Panc1 (cell line): Measurements from ENCODE around the gene ERC2. TPM values are rescaled to one million over a fixed set of nuclear protein-coding genes. Genes with fewer than 3 reads are reported as not detected.

ENCODE experiments used
- ATAC-seq: fragments of 200-7000 bp; cut with Tn5 transposase; 2 replicates; pipeline ENCODE4 v1.9.1; 2020; ENCODE audit warnings: mild to moderate bottlenecking, moderate library complexity
- BruUV-seq: library from RNA; stranded (reverse); fragments of 400-500 nt; replicated peaks from 2 replicates; lab custom pipeline; 2021; lab: Mats Ljungman, UMichigan
- CTCF ChIA-PET: fragments of 300-600 bp; sonication (Branson Sonifier 250); formaldehyde crosslinking; loops from one replicate; lab custom pipeline; 2022; ENCODE audit warnings: antibody characterized with exemption; lab: Charles Lee
- POLR2A ChIA-PET: fragments of 300-600 bp; sonication (Branson Sonifier 250); formaldehyde crosslinking; loops from one replicate; lab custom pipeline; 2022; ENCODE audit warnings: antibody characterized with exemption; lab: Charles Lee
- DNase-seq: peaks from one replicate; pipeline ENCODE4 v3.0.0-alpha.2; 2010; ENCODE audit warnings: low read depth, low spot score
- H3K27ac ChIP-seq: 2 replicates; pipeline ENCODE4 v1.5.1; 2011; ENCODE audit warnings: mild to moderate bottlenecking, low read length, inconsistent platforms
- H3K27me3 ChIP-seq: fragments of 200-500 bp; sonication (Bioruptor generic); 2 replicates; pipeline ENCODE4 v1.6.0; 2014; ENCODE audit warnings: low read length, inconsistent platforms; ENCODE audit not compliant: control insufficient read depth, insufficient read depth
- H3K36me3 ChIP-seq: fragments of 200-500 bp; sonication (Bioruptor generic); 2 replicates; pipeline ENCODE4 v1.5.1; 2014; ENCODE audit warnings: inconsistent platforms, mild to moderate bottlenecking, low read length, moderate library complexity; ENCODE audit not compliant: control insufficient read depth, insufficient read depth
- H3K4me1 ChIP-seq: 2 replicates; pipeline ENCODE4 v1.5.1; 2011; ENCODE audit warnings: inconsistent platforms, mild to moderate bottlenecking, low read length, moderate library complexity; ENCODE audit not compliant: control insufficient read depth, insufficient read depth
- H3K4me3 ChIP-seq, 2 experiments: 2 replicates each; pipeline ENCODE4 v1.5.1; 2011 to 2012; ENCODE audit warnings: low read depth in 2 of 2, low read length in 2 of 2, mild to moderate bottlenecking in 2 of 2, inconsistent platforms in 1 of 2, moderate library complexity in 1 of 2
- H3K9me3 ChIP-seq: fragments of 200-500 bp; sonication (Bioruptor generic); 2 replicates; pipeline ENCODE4 v1.5.1; 2014; ENCODE audit warnings: low read depth, mild to moderate bottlenecking, inconsistent platforms, low read length, moderate library complexity; ENCODE audit not compliant: control insufficient read depth, insufficient read depth
- POLR2AphosphoS5 ChIP-seq: IDR thresholded peaks from 2 replicates; pipeline ENCODE4 v1.6.1; 2012; ENCODE audit warnings: mild to moderate bottlenecking, low read depth, low read length, moderate library complexity
- SIN3A ChIP-seq: IDR thresholded peaks from 2 replicates; pipeline ENCODE4 v1.6.1; 2012; ENCODE audit warnings: low read depth, mild to moderate bottlenecking, low read length, moderate library complexity, borderline replicate concordance; ENCODE audit not compliant: insufficient read depth
- TCF7L2 ChIP-seq: IDR thresholded peaks from 2 replicates; pipeline ENCODE4 v1.6.1; 2011; ENCODE audit warnings: mild to moderate bottlenecking, low read depth, low read length, inconsistent platforms
- in situ Hi-C: cut with HindIII; loops from 2 replicates; pipeline ENCODE4 v1.10.0; 2016; ENCODE audit warnings: low sequenced_read_pairs, low pct_unique_long_range_greater_than_20kb
- intact Hi-C: fragments of 100-400 bp; cut with micrococcal nuclease; formaldehyde crosslinking; loops from one replicate; pipeline ENCODE4 v1.10.0; 2022; ENCODE audit not compliant: unreplicated experiment
- total RNA-seq: library from RNA; stranded (reverse); gene quantifications from one replicate; pipeline ENCODE4 v1.2.1, GENCODE V29; 2021; ENCODE audit not compliant: unreplicated experiment
- TF ChIP-seq, protein P1 (sequence below): fragments of 450-650 bp; IDR thresholded peaks from 2 replicates; pipeline ENCODE4 v1.5.1; 2017; ENCODE audit warnings: mild to moderate bottlenecking
- TF ChIP-seq, protein P2 (sequence below), 2 experiments: IDR thresholded peaks; 2 replicates each; pipeline ENCODE4 v1.6.1; 2011 to 2012; ENCODE audit warnings: low read depth in 2 of 2, control low read depth in 1 of 2, low read length in 1 of 2, mild to moderate bottlenecking in 1 of 2, moderate library complexity in 1 of 2; ENCODE audit not compliant: insufficient read depth in 1 of 2

Gene ERC2
- total RNA-seq, 1 experiment from 2014 or later: 0.33 TPM

DNA sequence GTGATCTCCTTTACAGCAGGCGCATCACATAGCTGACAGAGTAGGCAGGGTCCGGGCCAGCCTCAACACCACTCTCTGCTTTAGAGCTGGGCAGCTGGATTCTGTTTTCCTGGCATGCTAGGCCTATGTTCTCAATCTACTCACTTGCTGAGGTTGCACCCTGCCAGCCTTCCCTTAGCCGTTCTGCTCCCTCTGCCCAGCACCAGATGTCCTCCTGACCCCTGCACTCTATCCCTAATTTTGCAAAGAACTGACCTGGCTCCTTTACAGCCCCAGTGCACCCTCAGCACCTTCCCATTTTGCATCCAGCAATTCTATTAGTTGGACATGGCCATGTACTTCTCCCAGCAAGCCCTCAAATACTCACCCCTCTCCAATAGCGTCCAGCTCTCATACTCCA lies 609.5 kb downstream of the ERC2 start:
- no TSS peak for BruUV-seq
- CTCF ChIA-PET: no interaction called here
- in situ Hi-C loops: no loop called here
- H3K4me1 ChIP-seq: no peaks in the 10 kb centered on the region
- H3K4me3 ChIP-seq: no peak overlapping the region
- H3K27ac ChIP-seq: no peak overlapping the region
- no peak for TF ChIP-seq TCF7L2
- no peak for TF ChIP-seq SIN3A
- TF ChIP-seq, protein P1, sequence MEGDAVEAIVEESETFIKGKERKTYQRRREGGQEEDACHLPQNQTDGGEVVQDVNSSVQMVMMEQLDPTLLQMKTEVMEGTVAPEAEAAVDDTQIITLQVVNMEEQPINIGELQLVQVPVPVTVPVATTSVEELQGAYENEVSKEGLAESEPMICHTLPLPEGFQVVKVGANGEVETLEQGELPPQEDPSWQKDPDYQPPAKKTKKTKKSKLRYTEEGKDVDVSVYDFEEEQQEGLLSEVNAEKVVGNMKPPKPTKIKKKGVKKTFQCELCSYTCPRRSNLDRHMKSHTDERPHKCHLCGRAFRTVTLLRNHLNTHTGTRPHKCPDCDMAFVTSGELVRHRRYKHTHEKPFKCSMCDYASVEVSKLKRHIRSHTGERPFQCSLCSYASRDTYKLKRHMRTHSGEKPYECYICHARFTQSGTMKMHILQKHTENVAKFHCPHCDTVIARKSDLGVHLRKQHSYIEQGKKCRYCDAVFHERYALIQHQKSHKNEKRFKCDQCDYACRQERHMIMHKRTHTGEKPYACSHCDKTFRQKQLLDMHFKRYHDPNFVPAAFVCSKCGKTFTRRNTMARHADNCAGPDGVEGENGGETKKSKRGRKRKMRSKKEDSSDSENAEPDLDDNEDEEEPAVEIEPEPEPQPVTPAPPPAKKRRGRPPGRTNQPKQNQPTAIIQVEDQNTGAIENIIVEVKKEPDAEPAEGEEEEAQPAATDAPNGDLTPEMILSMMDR: no peak
- TF ChIP-seq, protein P2, sequence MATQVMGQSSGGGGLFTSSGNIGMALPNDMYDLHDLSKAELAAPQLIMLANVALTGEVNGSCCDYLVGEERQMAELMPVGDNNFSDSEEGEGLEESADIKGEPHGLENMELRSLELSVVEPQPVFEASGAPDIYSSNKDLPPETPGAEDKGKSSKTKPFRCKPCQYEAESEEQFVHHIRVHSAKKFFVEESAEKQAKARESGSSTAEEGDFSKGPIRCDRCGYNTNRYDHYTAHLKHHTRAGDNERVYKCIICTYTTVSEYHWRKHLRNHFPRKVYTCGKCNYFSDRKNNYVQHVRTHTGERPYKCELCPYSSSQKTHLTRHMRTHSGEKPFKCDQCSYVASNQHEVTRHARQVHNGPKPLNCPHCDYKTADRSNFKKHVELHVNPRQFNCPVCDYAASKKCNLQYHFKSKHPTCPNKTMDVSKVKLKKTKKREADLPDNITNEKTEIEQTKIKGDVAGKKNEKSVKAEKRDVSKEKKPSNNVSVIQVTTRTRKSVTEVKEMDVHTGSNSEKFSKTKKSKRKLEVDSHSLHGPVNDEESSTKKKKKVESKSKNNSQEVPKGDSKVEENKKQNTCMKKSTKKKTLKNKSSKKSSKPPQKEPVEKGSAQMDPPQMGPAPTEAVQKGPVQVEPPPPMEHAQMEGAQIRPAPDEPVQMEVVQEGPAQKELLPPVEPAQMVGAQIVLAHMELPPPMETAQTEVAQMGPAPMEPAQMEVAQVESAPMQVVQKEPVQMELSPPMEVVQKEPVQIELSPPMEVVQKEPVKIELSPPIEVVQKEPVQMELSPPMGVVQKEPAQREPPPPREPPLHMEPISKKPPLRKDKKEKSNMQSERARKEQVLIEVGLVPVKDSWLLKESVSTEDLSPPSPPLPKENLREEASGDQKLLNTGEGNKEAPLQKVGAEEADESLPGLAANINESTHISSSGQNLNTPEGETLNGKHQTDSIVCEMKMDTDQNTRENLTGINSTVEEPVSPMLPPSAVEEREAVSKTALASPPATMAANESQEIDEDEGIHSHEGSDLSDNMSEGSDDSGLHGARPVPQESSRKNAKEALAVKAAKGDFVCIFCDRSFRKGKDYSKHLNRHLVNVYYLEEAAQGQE (IDR thresholded peaks at IDR 0.05; ENCODE audit: insufficient read depth in 1 of 2, low read depth in 2 of 2, low read length in 1 of 2): no peak
- no peak for DNase-seq
- ATAC-seq: no peak
- no peaks in the 10 kb centered on the region for H3K27me3 ChIP-seq
- POLR2A ChIA-PET: no interaction called here
- no peaks in the 10 kb centered on the region for H3K9me3 ChIP-seq
- H3K36me3 ChIP-seq: no peaks in the 10 kb centered on the region
- intact Hi-C loops: no loop called here

DNA sequence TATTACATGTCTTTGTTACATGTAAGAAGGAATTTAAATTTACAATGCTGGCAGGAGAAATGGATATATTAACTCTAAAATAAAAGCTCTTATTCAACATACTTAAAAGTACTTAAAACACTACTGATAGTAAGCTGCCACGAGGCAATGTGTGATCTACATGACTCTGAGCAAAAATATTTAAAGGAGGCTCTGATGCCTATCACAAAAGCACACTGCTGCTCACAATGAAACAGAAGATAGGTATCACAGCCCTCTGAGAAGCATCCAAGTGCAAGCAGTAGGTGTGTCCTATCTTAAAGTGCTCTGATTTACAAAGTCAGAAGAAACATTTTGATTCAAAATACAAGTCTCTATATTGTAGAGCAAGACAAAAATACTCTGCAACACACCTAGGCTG lies 610.0 kb downstream of the ERC2 start:
- CTCF ChIA-PET: no interaction called here
- ATAC-seq (no peak), DNase-seq (no peak)
- H3K27ac ChIP-seq: no peak overlapping the region
- no peaks in the 10 kb centered on the region for H3K4me1 ChIP-seq
- no peaks in the 10 kb centered on the region for H3K27me3 ChIP-seq
- BruUV-seq: no TSS peak
- H3K36me3 ChIP-seq: no peaks in the 10 kb centered on the region
- in situ Hi-C loops: no loop called here
- no peaks in the 10 kb centered on the region for H3K9me3 ChIP-seq
- no peak for TF ChIP-seq SIN3A
- TF ChIP-seq, protein P1: no peak
- no peak for TF ChIP-seq TCF7L2
- TF ChIP-seq POLR2AphosphoS5: no peak
- TF ChIP-seq, protein P2 (IDR thresholded peaks at IDR 0.05; ENCODE audit: insufficient read depth in 1 of 2, low read depth in 2 of 2, low read length in 1 of 2): no peak
- POLR2A ChIA-PET: no interaction called here
- intact Hi-C loops: no loop called here
- H3K4me3 ChIP-seq: no peak overlapping the region
